ENCODE data around the gene SH3BP1. TPM values are rescaled to one million over a fixed set of nuclear protein-coding genes. Genes with fewer than 3 reads are reported as not detected.

The SH3BP1 gene
- total and polyA plus RNA-seq, 2 of the 8 experiments (the other 6 are each of a cell fraction or from before 2014, with no cell fraction given) = 23.9 to 40.3 TPM

DNA sequence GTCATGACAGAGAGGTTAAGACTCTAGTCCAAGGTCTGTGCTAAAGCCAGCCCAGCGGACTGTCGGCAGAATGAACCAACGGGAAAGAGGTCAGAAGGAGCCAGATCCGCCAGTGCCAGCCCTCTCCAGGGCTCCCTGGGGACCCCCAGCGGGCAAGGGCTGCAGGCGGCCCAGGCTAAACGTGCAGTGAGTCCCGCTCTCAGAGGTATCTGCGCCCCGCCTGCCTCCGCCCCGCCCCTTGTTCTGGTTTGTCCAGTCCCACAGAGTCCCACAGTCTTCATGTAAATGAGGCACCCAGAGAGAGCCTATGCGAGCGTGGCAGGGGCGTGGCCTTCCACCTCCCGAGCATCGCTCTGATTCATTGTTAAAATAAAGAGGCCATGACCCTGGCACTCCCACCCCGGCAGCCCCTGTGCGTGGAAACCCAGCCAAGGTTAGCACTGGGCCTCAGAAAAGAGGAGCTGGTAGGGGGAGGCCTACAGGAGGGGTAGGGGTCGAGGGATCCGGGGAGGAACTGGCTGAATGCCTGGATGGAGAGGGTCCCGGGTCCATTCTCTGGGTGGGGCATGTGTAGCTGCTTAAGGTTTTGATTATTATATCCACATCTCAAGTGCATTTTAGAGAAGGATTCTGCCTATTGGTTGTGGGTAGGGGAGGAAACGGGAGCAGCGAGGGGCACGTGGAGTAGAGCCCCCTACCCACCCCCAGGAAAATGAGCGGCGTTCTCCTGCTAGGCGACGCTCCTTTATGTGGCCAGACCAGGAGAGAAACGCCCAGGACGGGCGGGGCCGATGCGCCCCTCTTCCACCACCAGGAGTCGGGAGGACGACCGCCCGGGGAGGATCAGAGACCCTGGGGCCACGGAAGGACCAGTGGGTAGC, 57.4 kb downstream of the SH3BP1 start, which contains the start of gene TRIOBP (continued):
- TF ChIP-seq, protein P1, sequence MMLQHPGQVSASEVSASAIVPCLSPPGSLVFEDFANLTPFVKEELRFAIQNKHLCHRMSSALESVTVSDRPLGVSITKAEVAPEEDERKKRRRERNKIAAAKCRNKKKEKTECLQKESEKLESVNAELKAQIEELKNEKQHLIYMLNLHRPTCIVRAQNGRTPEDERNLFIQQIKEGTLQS (IDR thresholded peaks at IDR 0.05; ENCODE audit: insufficient read depth, low read depth, low read length) = no peak
- no peak for TF ChIP-seq POU5F1 (IDR thresholded peaks at IDR 0.05; ENCODE audit: low read depth, low read length)
- peak; percentile 50; the same call in 1 of the 2 replicates for TF ChIP-seq PHF8 (conservative IDR thresholded peaks at IDR 0.05; ENCODE audit: low read depth, low read length)
- TF ChIP-seq EZH2 (IDR thresholded peaks at IDR 0.05; ENCODE audit: low read depth, low read length, severe bottlenecking) = no peak
- no peak for TF ChIP-seq EP300 (IDR thresholded peaks at IDR 0.05; ENCODE audit: borderline replicate concordance in 1 of 2, low read depth in 2 of 2, low read length in 2 of 2)
- TF ChIP-seq, protein P2, sequence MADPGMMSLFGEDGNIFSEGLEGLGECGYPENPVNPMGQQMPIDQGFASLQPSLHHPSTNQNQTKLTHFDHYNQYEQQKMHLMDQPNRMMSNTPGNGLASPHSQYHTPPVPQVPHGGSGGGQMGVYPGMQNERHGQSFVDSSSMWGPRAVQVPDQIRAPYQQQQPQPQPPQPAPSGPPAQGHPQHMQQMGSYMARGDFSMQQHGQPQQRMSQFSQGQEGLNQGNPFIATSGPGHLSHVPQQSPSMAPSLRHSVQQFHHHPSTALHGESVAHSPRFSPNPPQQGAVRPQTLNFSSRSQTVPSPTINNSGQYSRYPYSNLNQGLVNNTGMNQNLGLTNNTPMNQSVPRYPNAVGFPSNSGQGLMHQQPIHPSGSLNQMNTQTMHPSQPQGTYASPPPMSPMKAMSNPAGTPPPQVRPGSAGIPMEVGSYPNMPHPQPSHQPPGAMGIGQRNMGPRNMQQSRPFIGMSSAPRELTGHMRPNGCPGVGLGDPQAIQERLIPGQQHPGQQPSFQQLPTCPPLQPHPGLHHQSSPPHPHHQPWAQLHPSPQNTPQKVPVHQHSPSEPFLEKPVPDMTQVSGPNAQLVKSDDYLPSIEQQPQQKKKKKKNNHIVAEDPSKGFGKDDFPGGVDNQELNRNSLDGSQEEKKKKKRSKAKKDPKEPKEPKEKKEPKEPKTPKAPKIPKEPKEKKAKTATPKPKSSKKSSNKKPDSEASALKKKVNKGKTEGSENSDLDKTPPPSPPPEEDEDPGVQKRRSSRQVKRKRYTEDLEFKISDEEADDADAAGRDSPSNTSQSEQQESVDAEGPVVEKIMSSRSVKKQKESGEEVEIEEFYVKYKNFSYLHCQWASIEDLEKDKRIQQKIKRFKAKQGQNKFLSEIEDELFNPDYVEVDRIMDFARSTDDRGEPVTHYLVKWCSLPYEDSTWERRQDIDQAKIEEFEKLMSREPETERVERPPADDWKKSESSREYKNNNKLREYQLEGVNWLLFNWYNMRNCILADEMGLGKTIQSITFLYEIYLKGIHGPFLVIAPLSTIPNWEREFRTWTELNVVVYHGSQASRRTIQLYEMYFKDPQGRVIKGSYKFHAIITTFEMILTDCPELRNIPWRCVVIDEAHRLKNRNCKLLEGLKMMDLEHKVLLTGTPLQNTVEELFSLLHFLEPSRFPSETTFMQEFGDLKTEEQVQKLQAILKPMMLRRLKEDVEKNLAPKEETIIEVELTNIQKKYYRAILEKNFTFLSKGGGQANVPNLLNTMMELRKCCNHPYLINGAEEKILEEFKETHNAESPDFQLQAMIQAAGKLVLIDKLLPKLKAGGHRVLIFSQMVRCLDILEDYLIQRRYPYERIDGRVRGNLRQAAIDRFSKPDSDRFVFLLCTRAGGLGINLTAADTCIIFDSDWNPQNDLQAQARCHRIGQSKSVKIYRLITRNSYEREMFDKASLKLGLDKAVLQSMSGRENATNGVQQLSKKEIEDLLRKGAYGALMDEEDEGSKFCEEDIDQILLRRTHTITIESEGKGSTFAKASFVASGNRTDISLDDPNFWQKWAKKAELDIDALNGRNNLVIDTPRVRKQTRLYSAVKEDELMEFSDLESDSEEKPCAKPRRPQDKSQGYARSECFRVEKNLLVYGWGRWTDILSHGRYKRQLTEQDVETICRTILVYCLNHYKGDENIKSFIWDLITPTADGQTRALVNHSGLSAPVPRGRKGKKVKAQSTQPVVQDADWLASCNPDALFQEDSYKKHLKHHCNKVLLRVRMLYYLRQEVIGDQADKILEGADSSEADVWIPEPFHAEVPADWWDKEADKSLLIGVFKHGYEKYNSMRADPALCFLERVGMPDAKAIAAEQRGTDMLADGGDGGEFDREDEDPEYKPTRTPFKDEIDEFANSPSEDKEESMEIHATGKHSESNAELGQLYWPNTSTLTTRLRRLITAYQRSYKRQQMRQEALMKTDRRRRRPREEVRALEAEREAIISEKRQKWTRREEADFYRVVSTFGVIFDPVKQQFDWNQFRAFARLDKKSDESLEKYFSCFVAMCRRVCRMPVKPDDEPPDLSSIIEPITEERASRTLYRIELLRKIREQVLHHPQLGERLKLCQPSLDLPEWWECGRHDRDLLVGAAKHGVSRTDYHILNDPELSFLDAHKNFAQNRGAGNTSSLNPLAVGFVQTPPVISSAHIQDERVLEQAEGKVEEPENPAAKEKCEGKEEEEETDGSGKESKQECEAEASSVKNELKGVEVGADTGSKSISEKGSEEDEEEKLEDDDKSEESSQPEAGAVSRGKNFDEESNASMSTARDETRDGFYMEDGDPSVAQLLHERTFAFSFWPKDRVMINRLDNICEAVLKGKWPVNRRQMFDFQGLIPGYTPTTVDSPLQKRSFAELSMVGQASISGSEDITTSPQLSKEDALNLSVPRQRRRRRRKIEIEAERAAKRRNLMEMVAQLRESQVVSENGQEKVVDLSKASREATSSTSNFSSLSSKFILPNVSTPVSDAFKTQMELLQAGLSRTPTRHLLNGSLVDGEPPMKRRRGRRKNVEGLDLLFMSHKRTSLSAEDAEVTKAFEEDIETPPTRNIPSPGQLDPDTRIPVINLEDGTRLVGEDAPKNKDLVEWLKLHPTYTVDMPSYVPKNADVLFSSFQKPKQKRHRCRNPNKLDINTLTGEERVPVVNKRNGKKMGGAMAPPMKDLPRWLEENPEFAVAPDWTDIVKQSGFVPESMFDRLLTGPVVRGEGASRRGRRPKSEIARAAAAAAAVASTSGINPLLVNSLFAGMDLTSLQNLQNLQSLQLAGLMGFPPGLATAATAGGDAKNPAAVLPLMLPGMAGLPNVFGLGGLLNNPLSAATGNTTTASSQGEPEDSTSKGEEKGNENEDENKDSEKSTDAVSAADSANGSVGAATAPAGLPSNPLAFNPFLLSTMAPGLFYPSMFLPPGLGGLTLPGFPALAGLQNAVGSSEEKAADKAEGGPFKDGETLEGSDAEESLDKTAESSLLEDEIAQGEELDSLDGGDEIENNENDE (IDR thresholded peaks at IDR 0.05; ENCODE audit: insufficient replicate concordance, low read length) = no peak
- peak; percentile 62 for TF ChIP-seq TBP (IDR thresholded peaks at IDR 0.05; ENCODE audit: low read depth, low read length)
- TF ChIP-seq YY1 (IDR thresholded peaks at IDR 0.05; ENCODE audit: low read depth, low read length) = no peak
- TF ChIP-seq CHD1 (IDR thresholded peaks at IDR 0.05; ENCODE audit: low read depth, low read length) = no peak

Measured in H1 (cell line).